Panc1 (cell line): Measurements from ENCODE around the gene SERGEF. TPM values are rescaled to one million over a fixed set of nuclear protein-coding genes. Genes with fewer than 3 reads are reported as not detected.

Experiments used
- ATAC-seq: fragments of 200-7000 bp; cut with Tn5 transposase; 2 replicates; pipeline ENCODE4 v1.9.1; 2020; ENCODE audit warnings: mild to moderate bottlenecking, moderate library complexity
- BruUV-seq: library from RNA; stranded (reverse); fragments of 400-500 nt; replicated peaks from 2 replicates; lab custom pipeline; 2021; lab: Mats Ljungman, UMichigan
- CTCF ChIA-PET: fragments of 300-600 bp; sonication (Branson Sonifier 250); formaldehyde crosslinking; loops from one replicate; lab custom pipeline; 2022; ENCODE audit warnings: antibody characterized with exemption; lab: Charles Lee
- POLR2A ChIA-PET: fragments of 300-600 bp; sonication (Branson Sonifier 250); formaldehyde crosslinking; loops from one replicate; lab custom pipeline; 2022; ENCODE audit warnings: antibody characterized with exemption; lab: Charles Lee
- DNase-seq: peaks from one replicate; pipeline ENCODE4 v3.0.0-alpha.2; 2010; ENCODE audit warnings: low read depth, low spot score
- H3K27ac ChIP-seq: 2 replicates; pipeline ENCODE4 v1.5.1; 2011; ENCODE audit warnings: mild to moderate bottlenecking, low read length, inconsistent platforms
- H3K27me3 ChIP-seq: fragments of 200-500 bp; sonication (Bioruptor generic); 2 replicates; pipeline ENCODE4 v1.6.0; 2014; ENCODE audit warnings: low read length, inconsistent platforms; ENCODE audit not compliant: control insufficient read depth, insufficient read depth
- H3K36me3 ChIP-seq: fragments of 200-500 bp; sonication (Bioruptor generic); 2 replicates; pipeline ENCODE4 v1.5.1; 2014; ENCODE audit warnings: inconsistent platforms, mild to moderate bottlenecking, low read length, moderate library complexity; ENCODE audit not compliant: control insufficient read depth, insufficient read depth
- H3K4me1 ChIP-seq: 2 replicates; pipeline ENCODE4 v1.5.1; 2011; ENCODE audit warnings: inconsistent platforms, mild to moderate bottlenecking, low read length, moderate library complexity; ENCODE audit not compliant: control insufficient read depth, insufficient read depth
- H3K4me3 ChIP-seq, 2 experiments: 2 replicates each; pipeline ENCODE4 v1.5.1; 2011 to 2012; ENCODE audit warnings: low read depth in 2 of 2, low read length in 2 of 2, mild to moderate bottlenecking in 2 of 2, inconsistent platforms in 1 of 2, moderate library complexity in 1 of 2
- H3K9me3 ChIP-seq: fragments of 200-500 bp; sonication (Bioruptor generic); 2 replicates; pipeline ENCODE4 v1.5.1; 2014; ENCODE audit warnings: low read depth, mild to moderate bottlenecking, inconsistent platforms, low read length, moderate library complexity; ENCODE audit not compliant: control insufficient read depth, insufficient read depth
- POLR2AphosphoS5 ChIP-seq: IDR thresholded peaks from 2 replicates; pipeline ENCODE4 v1.6.1; 2012; ENCODE audit warnings: mild to moderate bottlenecking, low read depth, low read length, moderate library complexity
- SIN3A ChIP-seq: IDR thresholded peaks from 2 replicates; pipeline ENCODE4 v1.6.1; 2012; ENCODE audit warnings: low read depth, mild to moderate bottlenecking, low read length, moderate library complexity, borderline replicate concordance; ENCODE audit not compliant: insufficient read depth
- TCF7L2 ChIP-seq: IDR thresholded peaks from 2 replicates; pipeline ENCODE4 v1.6.1; 2011; ENCODE audit warnings: mild to moderate bottlenecking, low read depth, low read length, inconsistent platforms
- in situ Hi-C: cut with HindIII; loops from 2 replicates; pipeline ENCODE4 v1.10.0; 2016; ENCODE audit warnings: low sequenced_read_pairs, low pct_unique_long_range_greater_than_20kb
- intact Hi-C: fragments of 100-400 bp; cut with micrococcal nuclease; formaldehyde crosslinking; loops from one replicate; pipeline ENCODE4 v1.10.0; 2022; ENCODE audit not compliant: unreplicated experiment
- total RNA-seq: library from RNA; stranded (reverse); gene quantifications from one replicate; pipeline ENCODE4 v1.2.1, GENCODE V29; 2021; ENCODE audit not compliant: unreplicated experiment
- TF ChIP-seq, protein P1 (sequence below), 2 experiments: IDR thresholded peaks; 2 replicates each; pipeline ENCODE4 v1.6.1; 2011 to 2012; ENCODE audit warnings: low read depth in 2 of 2, control low read depth in 1 of 2, low read length in 1 of 2, mild to moderate bottlenecking in 1 of 2, moderate library complexity in 1 of 2; ENCODE audit not compliant: insufficient read depth in 1 of 2
- TF ChIP-seq, protein P2 (sequence below): fragments of 450-650 bp; IDR thresholded peaks from 2 replicates; pipeline ENCODE4 v1.5.1; 2017; ENCODE audit warnings: mild to moderate bottlenecking

SERGEF gene
- total RNA-seq, 1 experiment from 2014 or later: 35.5 TPM

GRCh38 chr11:17772704-17773600 lies 239.9 kb downstream of the SERGEF start:
- BruUV-seq: no TSS peak
- H3K4me1 ChIP-seq: no peaks in the 10 kb centered on the region
- DNase-seq (no peak), ATAC-seq (no peak)
- H3K4me3 ChIP-seq: no peak overlapping the region
- no peaks in the 10 kb centered on the region for H3K9me3 ChIP-seq
- H3K36me3 ChIP-seq: no peaks in the 10 kb centered on the region
- no peak overlapping the region for H3K27ac ChIP-seq
- ChIA-PET CTCF (no interaction called here), POLR2A (no interaction called here)
- TF ChIP-seq, protein P1, sequence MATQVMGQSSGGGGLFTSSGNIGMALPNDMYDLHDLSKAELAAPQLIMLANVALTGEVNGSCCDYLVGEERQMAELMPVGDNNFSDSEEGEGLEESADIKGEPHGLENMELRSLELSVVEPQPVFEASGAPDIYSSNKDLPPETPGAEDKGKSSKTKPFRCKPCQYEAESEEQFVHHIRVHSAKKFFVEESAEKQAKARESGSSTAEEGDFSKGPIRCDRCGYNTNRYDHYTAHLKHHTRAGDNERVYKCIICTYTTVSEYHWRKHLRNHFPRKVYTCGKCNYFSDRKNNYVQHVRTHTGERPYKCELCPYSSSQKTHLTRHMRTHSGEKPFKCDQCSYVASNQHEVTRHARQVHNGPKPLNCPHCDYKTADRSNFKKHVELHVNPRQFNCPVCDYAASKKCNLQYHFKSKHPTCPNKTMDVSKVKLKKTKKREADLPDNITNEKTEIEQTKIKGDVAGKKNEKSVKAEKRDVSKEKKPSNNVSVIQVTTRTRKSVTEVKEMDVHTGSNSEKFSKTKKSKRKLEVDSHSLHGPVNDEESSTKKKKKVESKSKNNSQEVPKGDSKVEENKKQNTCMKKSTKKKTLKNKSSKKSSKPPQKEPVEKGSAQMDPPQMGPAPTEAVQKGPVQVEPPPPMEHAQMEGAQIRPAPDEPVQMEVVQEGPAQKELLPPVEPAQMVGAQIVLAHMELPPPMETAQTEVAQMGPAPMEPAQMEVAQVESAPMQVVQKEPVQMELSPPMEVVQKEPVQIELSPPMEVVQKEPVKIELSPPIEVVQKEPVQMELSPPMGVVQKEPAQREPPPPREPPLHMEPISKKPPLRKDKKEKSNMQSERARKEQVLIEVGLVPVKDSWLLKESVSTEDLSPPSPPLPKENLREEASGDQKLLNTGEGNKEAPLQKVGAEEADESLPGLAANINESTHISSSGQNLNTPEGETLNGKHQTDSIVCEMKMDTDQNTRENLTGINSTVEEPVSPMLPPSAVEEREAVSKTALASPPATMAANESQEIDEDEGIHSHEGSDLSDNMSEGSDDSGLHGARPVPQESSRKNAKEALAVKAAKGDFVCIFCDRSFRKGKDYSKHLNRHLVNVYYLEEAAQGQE (IDR thresholded peaks at IDR 0.05; ENCODE audit: insufficient read depth in 1 of 2, low read depth in 2 of 2, low read length in 1 of 2): no peak
- TF ChIP-seq SIN3A (no peak), TCF7L2 (no peak), POLR2AphosphoS5 (no peak)
- TF ChIP-seq, protein P2, sequence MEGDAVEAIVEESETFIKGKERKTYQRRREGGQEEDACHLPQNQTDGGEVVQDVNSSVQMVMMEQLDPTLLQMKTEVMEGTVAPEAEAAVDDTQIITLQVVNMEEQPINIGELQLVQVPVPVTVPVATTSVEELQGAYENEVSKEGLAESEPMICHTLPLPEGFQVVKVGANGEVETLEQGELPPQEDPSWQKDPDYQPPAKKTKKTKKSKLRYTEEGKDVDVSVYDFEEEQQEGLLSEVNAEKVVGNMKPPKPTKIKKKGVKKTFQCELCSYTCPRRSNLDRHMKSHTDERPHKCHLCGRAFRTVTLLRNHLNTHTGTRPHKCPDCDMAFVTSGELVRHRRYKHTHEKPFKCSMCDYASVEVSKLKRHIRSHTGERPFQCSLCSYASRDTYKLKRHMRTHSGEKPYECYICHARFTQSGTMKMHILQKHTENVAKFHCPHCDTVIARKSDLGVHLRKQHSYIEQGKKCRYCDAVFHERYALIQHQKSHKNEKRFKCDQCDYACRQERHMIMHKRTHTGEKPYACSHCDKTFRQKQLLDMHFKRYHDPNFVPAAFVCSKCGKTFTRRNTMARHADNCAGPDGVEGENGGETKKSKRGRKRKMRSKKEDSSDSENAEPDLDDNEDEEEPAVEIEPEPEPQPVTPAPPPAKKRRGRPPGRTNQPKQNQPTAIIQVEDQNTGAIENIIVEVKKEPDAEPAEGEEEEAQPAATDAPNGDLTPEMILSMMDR: no peak
- H3K27me3 ChIP-seq: no peaks in the 10 kb centered on the region
- intact Hi-C loops: no loop called here
- in situ Hi-C loops: no loop called here

DNA sequence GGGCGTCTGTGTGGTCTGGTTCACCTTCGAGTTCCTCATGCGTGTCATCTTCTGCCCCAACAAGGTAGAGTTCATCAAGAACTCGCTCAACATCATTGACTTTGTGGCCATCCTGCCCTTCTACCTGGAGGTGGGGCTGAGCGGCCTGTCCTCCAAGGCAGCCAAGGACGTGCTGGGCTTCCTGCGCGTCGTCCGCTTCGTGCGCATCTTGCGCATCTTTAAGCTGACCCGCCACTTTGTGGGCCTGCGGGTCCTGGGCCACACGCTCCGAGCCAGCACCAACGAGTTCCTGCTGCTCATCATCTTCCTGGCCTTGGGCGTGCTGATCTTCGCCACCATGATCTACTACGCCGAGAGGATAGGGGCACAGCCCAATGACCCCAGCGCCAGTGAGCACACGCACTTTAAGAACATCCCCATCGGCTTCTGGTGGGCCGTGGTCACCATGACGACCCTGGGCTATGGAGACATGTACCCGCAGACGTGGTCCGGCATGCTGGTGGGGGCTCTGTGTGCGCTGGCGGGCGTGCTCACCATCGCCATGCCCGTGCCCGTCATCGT lies 240.9 kb downstream of the SERGEF start:
- POLR2A ChIA-PET: no interaction called here
- Histone ChIP-seq H3K36me3 (no peaks in the 10 kb centered on the region), H3K9me3 (no peaks in the 10 kb centered on the region), H3K27ac (no peak overlapping the region), H3K4me1 (no peaks in the 10 kb centered on the region), H3K27me3 (no peaks in the 10 kb centered on the region), H3K4me3 (no peak overlapping the region)
- CTCF ChIA-PET: no interaction called here
- in situ Hi-C loops (no loop called here), intact Hi-C loops (no loop called here)
- ATAC-seq (no peak), DNase-seq (no peak)
- BruUV-seq: no TSS peak
- TF ChIP-seq SIN3A (no peak), TCF7L2 (no peak), POLR2AphosphoS5 (no peak)
- TF ChIP-seq, protein P1 (IDR thresholded peaks at IDR 0.05; ENCODE audit: insufficient read depth in 1 of 2, low read depth in 2 of 2, low read length in 1 of 2): no peak
- TF ChIP-seq, protein P2: no peak
